Activated CD4-positive, alpha-beta T cell treated with anti-CD3 and anti-CD28 coated beads for 48 hours (primary cell): ENCODE data around the gene FAM180A.

ENCODE experiments used
- DNase-seq: peaks from one replicate; pipeline ENCODE4 v3.0.0-alpha.2; 2020

FAM180A gene

GRCh38 chr7:135736586-135737305 lies 11.9 kb downstream of the FAM180A start:
- DNase-seq, result no peak

- no peak for DNase-seq
These were observed 14.3 kb downstream of the FAM180A start for GRCh38 chr7:135734343-135734689.

GRCh38 chr7:135733603-135734342 lies 14.8 kb downstream of the FAM180A start:
- DNase-seq, result no peak

- no peak for DNase-seq
These were observed 17.5 kb downstream of the FAM180A start for GRCh38 chr7:135731131-135731530.

GRCh38 chr7:135729230-135729629 lies 19.4 kb downstream of the FAM180A start:
- DNase-seq, result no peak

GRCh38 chr7:135728136-135728669 lies 20.4 kb downstream of the FAM180A start, which contains the start of gene SLC13A4:
Gene SLC13A4, minus strand, starts transcription at chr7:135728186. Its CDS starts 690 bp downstream, at chr7:135727496.
- DNase-seq, result no peak

- DNase-seq, result no peak
These were observed 21.5 kb downstream of the FAM180A start for GRCh38 chr7:135726911-135727673.

GRCh38 chr7:135726276-135726788 lies 22.3 kb downstream of the FAM180A start:
- DNase-seq, result no peak

- no peak for DNase-seq
These were observed 25.2 kb downstream of the FAM180A start for GRCh38 chr7:135723411-135723810.

- no peak for DNase-seq
These were observed 27.3 kb downstream of the FAM180A start for GRCh38 chr7:135721198-135721820.

- no peak for DNase-seq
These were observed 28.9 kb downstream of the FAM180A start for GRCh38 chr7:135719688-135720087.

- DNase-seq, result no peak
These were observed 29.7 kb downstream of the FAM180A start for GRCh38 chr7:135718794-135719437.

- no peak for DNase-seq
These were observed 30.4 kb downstream of the FAM180A start for GRCh38 chr7:135718219-135718618.

- no peak for DNase-seq
These were observed 30.9 kb downstream of the FAM180A start for GRCh38 chr7:135717693-135718092.

- no peak for DNase-seq
These were observed 31.9 kb downstream of the FAM180A start for GRCh38 chr7:135716677-135717238.

GRCh38 chr7:135715673-135716072 lies 32.9 kb downstream of the FAM180A start:
- DNase-seq, result no peak

GRCh38 chr7:135715055-135715522 lies 33.5 kb downstream of the FAM180A start:
- no peak for DNase-seq

- DNase-seq, result no peak
These were observed 34.0 kb downstream of the FAM180A start for GRCh38 chr7:135714534-135715009.

GRCh38 chr7:135713836-135714470 lies 34.7 kb downstream of the FAM180A start:
- no peak for DNase-seq

GRCh38 chr7:135712796-135713195 lies 35.8 kb downstream of the FAM180A start:
- no peak for DNase-seq
